ENCODE measurements around the gene TNK2. TPM values are rescaled to one million over a fixed set of nuclear protein-coding genes. Genes with fewer than 3 reads are reported as not detected.

Gene TNK2
- total RNA-seq, 2 donors from 2014 or later: 26.5 to 38.6 TPM

DNA sequence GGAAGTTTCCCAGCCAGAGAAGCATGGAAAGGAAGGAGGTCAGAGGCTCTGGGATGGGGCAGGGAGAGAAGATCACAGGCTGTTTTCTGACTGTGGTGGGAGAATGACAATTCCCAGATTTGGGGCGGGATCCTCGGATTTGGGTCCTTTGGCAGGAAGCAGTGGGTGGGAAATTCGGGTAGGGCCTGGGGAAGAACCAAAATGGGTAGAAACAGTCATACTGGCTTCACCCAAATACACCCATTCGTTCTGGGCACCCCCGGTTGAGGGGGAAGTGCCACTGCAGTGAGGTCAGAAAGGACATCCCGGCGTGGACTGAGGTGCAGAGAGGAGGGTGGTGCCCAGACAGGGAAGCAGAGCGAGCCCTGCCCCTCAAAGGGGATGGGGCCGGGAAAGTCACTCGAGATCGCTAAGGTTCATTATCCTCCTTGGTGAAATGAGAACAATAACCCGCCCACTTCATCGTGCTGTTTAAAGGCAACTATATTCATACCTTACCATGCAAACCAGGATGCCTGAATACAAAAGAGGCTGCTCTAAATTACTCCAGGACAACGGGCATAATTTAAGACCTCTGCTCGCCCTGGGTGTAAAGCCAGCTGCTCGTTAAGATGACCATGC is 28.8 kb downstream of the TNK2 start:
- DNase-seq (ENCODE audit: low spot score): no peak
- peaks cover 54% of the 10 kb centered on the region for H3K36me3 ChIP-seq
- H3K4me3 ChIP-seq: no peak overlapping the region
- TF ChIP-seq, protein P1, sequence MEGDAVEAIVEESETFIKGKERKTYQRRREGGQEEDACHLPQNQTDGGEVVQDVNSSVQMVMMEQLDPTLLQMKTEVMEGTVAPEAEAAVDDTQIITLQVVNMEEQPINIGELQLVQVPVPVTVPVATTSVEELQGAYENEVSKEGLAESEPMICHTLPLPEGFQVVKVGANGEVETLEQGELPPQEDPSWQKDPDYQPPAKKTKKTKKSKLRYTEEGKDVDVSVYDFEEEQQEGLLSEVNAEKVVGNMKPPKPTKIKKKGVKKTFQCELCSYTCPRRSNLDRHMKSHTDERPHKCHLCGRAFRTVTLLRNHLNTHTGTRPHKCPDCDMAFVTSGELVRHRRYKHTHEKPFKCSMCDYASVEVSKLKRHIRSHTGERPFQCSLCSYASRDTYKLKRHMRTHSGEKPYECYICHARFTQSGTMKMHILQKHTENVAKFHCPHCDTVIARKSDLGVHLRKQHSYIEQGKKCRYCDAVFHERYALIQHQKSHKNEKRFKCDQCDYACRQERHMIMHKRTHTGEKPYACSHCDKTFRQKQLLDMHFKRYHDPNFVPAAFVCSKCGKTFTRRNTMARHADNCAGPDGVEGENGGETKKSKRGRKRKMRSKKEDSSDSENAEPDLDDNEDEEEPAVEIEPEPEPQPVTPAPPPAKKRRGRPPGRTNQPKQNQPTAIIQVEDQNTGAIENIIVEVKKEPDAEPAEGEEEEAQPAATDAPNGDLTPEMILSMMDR (IDR thresholded peaks at IDR 0.05): no peak
- H3K9me3 ChIP-seq: no peaks in the 10 kb centered on the region
- H3K27ac ChIP-seq: no peak overlapping the region
- no peaks in the 10 kb centered on the region for H3K27me3 ChIP-seq
- peaks cover 0 to 22% of the 10 kb centered on the region in 2 donors for H3K4me1 ChIP-seq

DNA sequence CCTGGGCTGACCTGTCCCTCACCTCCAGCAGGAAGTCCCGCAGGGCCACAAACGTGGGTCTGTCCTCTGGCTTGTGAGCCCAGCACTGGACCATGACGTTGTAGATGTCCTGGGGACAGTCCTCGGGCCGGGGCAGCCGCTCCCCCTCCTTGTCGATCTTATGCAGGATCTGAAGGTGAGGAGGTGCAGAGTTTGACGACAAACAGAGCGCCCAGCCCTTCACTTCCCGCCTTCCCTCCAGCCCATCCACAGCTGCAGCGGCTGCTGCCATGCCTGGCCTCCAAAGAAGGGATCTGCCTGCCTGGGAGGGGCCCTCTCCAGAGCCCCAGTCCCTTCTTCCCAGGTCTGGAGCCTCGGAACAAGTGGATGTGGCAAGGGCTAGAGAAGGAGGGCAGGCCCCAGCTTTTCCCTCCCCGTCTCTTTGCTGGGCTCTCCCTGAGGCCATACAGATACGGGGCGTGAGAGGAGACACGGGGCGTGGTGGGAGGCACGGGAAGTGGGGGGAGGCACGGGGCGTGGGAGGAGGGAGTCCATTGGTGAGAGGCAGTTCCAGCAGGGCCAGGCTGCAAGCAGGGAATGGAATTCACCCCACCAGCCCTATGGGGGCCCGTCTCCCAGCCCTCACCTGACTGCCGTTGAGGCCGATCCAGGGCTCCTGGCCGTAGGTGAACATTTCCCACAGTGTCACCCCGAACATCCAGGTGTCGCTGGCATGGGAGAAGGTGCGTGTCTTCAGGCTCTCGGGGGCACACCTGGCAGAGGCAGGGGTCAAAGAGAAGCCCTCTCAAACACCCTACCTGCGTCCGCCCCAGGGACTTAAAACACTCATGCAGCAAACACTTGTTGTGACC is 29.7 kb downstream of the TNK2 start:
- Histone ChIP-seq H3K27me3 (no peaks in the 10 kb centered on the region), H3K4me1 (peaks cover 0 to 25% of the 10 kb centered on the region in 2 donors), H3K27ac (no peak overlapping the region), H3K36me3 (peaks cover 50% of the 10 kb centered on the region), H3K9me3 (no peaks in the 10 kb centered on the region), H3K4me3 (no peak overlapping the region)
- DNase-seq (ENCODE audit: low spot score): no peak
- TF ChIP-seq, protein P1 (IDR thresholded peaks at IDR 0.05): no peak

GRCh38 chr3:195877767-195878423 is 30.5 kb downstream of the TNK2 start:
- DNase-seq (ENCODE audit: low spot score): no peak
- Histone ChIP-seq H3K27ac (peak overlapping the region in 1 of 2 donors; percentile 29), H3K27me3 (no peaks in the 10 kb centered on the region), H3K4me1 (peaks cover 0 to 28% of the 10 kb centered on the region in 2 donors), H3K4me3 (no peak overlapping the region), H3K9me3 (no peaks in the 10 kb centered on the region), H3K36me3 (peaks cover 42% of the 10 kb centered on the region)
- TF ChIP-seq, protein P1 (IDR thresholded peaks at IDR 0.05): no peak

DNA sequence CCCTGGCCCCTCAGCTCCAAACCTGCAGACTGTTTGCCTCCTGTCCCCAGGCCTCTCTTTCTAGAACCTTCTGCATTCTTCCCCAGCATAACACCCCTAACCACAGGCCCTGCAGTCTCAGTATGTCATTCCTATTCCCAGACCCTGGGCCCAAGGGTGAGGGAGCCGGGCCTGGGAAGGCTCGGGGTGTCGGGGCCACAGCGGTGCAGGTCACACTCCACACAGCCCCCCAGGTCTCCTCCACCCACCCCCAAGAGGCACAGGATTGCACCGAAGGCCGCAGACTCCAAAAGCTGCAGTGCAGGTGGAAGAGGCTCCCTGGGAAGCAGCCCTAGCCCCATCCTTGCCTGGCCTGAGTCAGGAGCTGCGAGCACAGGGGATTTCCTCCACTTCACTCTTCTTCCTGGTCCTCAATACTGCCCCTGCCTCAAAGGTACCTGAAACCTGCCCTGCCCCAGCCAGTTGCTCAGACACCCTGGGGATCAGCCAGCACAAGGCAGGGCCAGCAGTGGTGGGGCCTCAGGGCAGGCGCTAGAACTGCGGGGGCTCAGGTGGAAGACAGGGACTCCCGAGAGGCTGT is 31.1 kb downstream of the TNK2 start:
- TF ChIP-seq, protein P1 (IDR thresholded peaks at IDR 0.05): no peak
- H3K4me3 ChIP-seq: no peak overlapping the region
- no peaks in the 10 kb centered on the region for H3K27me3 ChIP-seq
- peaks cover 0 to 28% of the 10 kb centered on the region in 2 donors for H3K4me1 ChIP-seq
- DNase-seq (ENCODE audit: low spot score): no peak
- peaks cover 39% of the 10 kb centered on the region for H3K36me3 ChIP-seq
- peak overlapping the region; percentile 29 to 36 for H3K27ac ChIP-seq
- H3K9me3 ChIP-seq: no peaks in the 10 kb centered on the region

GRCh38 chr3:195876297-195877064 is 31.9 kb downstream of the TNK2 start:
- Histone ChIP-seq H3K4me3 (no peak overlapping the region), H3K4me1 (peaks cover 0 to 28% of the 10 kb centered on the region in 2 donors), H3K36me3 (peaks cover 40% of the 10 kb centered on the region), H3K9me3 (no peaks in the 10 kb centered on the region), H3K27ac (peak overlapping the region; percentile 62 to 72), H3K27me3 (no peaks in the 10 kb centered on the region)
- no peak for DNase-seq (ENCODE audit: low spot score)
- TF ChIP-seq, protein P1 (IDR thresholded peaks at IDR 0.05): no peak

All from right atrium auricular region (tissue), 2 donors.